Psoas muscle (tissue), 8 donors: ENCODE data around the gene CFD. TPM values are rescaled to one million over a fixed set of nuclear protein-coding genes. Genes with fewer than 3 reads are reported as not detected.
A peak's percentile ranks its signal among the peaks of the same experiment; 100 is the strongest.

Experiments
- ATAC-seq, 4 donors: fragments of 200-7000 bp; cut with Tn5 transposase; one replicate each; pipeline ENCODE4 v1.9.1; 2020; ENCODE audit warnings: moderate library complexity in 3 of 4, mild to moderate bottlenecking in 2 of 4
- DNase-seq, 2 donors: peaks; one replicate each; pipeline ENCODE4 v3.0.0-alpha.2; 2020
- H3K27ac ChIP-seq: fragments of 200-600 bp; one replicate; pipeline ENCODE4 v1.8.0; 2022
- H3K27me3 ChIP-seq, 3 donors: fragments of 200-600 bp in 1 of 3; one replicate each; pipeline versions ENCODE4 v1.6.1 to v1.8.0; 2013 to 2022; ENCODE audit warnings: low read length in 2 of 3, mild to moderate bottlenecking in 2 of 3, moderate library complexity in 1 of 3; ENCODE audit not compliant: insufficient read depth in 3 of 3
- H3K36me3 ChIP-seq, 2 donors: fragments of 200-600 bp in 1 of 2; one replicate each; pipeline versions ENCODE4 v1.6.1 to v1.8.0; 2013 to 2022; ENCODE audit warnings: low read depth in 1 of 2, mild to moderate bottlenecking in 1 of 2, moderate library complexity in 1 of 2; ENCODE audit not compliant: insufficient read depth in 1 of 2
- H3K4me1 ChIP-seq: fragments of 200-600 bp; one replicate; pipeline ENCODE4 v1.8.0; 2022
- H3K4me3 ChIP-seq: fragments of 200-600 bp; one replicate; pipeline ENCODE4 v1.8.0; 2022; ENCODE audit warnings: mild to moderate bottlenecking
- H3K9me3 ChIP-seq: fragments of 200-600 bp; one replicate; pipeline ENCODE4 v1.8.0; 2022
- WGBS, 3 donors: extraction: QIAGEN DNeasy Blood & Tissue Kit; methylation state at CpG; one replicate each; pipeline versions ENCODE4 v1.1.6 to v1.1.7; 2013; 5-methylcytosine and 5-hydroxymethylcytosine counted together
- intact Hi-C, 2 donors: fragments of 100-400 bp; cut with DNase I; formaldehyde crosslinking; loops; one replicate each; pipeline versions ENCODE4 v1.11.0 to v1.14.2; 2022
- polyA plus RNA-seq, 3 donors: library from polyadenylated mRNA; stranded (reverse); fragments of 200-250 nt; gene quantifications; one replicate each; pipeline ENCODE4 v1.2.3, GENCODE V29; 2013
- total RNA-seq, 4 donors: library from RNA; stranded (reverse); fragmentation: NEBNext Ultra II Directional in 2 of 4; extraction: Animal tissue kit (Norgen Biotek cat#: 25700) in 2 of 4; gene quantifications; one replicate each; pipeline versions ENCODE4 v1.2.1 to v1.2.4, GENCODE V29; 2021 to 2023
- TF ChIP-seq, protein P1 (sequence below): fragments of 200-600 bp; IDR thresholded peaks from one replicate; pipeline ENCODE4 v1.8.0; 2022; ENCODE audit warnings: antibody characterized with exemption
- donor health status: healthy with polysubstance abuse.
- donor health status: DM: no; HTN: no; CAD: no; lungs with moderate emphysema.
- donor health status: Bipolar disorder and iron deficiency.
- donor health status: healthy.
- donor health status: DM: yes; HTN: yes; CAD: no.
- donor health status: DM: no; HTN: no; CAD: no.
- donor health status: DM: no; HTN: no; CAD: no.
- donor health status: DM: yes; HTN: yes; CAD: no.

The CFD gene
- total and polyA plus RNA-seq, 7 donors = 56.8 to 142 (median 79.9) TPM

DNA sequence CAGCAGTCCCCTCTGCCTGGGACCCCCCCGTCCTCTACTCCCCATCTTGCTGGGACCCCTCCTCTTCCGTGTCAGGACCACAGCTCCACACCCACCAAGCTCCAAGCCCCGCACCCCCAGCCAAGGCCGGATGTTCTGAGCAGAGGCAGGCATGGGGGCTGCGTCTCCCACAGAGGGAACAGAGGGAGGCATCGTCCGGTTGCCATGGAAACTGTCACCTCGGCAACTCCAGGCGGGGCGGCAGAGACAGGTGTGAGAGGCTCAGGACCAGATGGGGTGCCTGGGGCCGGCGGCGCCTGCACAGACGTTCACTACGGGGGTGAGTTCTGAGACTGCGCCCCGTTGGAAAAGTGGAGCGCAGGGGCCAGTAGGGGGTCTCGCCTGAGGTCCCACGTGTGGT is 39.2 kb downstream of the CFD start:
- TF ChIP-seq, protein P1, sequence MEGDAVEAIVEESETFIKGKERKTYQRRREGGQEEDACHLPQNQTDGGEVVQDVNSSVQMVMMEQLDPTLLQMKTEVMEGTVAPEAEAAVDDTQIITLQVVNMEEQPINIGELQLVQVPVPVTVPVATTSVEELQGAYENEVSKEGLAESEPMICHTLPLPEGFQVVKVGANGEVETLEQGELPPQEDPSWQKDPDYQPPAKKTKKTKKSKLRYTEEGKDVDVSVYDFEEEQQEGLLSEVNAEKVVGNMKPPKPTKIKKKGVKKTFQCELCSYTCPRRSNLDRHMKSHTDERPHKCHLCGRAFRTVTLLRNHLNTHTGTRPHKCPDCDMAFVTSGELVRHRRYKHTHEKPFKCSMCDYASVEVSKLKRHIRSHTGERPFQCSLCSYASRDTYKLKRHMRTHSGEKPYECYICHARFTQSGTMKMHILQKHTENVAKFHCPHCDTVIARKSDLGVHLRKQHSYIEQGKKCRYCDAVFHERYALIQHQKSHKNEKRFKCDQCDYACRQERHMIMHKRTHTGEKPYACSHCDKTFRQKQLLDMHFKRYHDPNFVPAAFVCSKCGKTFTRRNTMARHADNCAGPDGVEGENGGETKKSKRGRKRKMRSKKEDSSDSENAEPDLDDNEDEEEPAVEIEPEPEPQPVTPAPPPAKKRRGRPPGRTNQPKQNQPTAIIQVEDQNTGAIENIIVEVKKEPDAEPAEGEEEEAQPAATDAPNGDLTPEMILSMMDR = no peak
- no peak overlapping the region for H3K4me3 ChIP-seq
- no peaks in the 10 kb centered on the region for H3K9me3 ChIP-seq
- no peaks in the 10 kb centered on the region for H3K27me3 ChIP-seq
- WGBS, 3 donors = 77 to 87% (median 78%) methylated on average over 20 of the region's 20 CpGs
- no peaks in the 10 kb centered on the region for H3K4me1 ChIP-seq
- DNase-seq (peak in 1 of 2 donors; percentile 52), ATAC-seq (no peak)
- H3K27ac ChIP-seq = no peak overlapping the region
- intact Hi-C loops = no loop called here
- H3K36me3 ChIP-seq = peaks cover 0 to 24% of the 10 kb centered on the region in 2 donors

DNA sequence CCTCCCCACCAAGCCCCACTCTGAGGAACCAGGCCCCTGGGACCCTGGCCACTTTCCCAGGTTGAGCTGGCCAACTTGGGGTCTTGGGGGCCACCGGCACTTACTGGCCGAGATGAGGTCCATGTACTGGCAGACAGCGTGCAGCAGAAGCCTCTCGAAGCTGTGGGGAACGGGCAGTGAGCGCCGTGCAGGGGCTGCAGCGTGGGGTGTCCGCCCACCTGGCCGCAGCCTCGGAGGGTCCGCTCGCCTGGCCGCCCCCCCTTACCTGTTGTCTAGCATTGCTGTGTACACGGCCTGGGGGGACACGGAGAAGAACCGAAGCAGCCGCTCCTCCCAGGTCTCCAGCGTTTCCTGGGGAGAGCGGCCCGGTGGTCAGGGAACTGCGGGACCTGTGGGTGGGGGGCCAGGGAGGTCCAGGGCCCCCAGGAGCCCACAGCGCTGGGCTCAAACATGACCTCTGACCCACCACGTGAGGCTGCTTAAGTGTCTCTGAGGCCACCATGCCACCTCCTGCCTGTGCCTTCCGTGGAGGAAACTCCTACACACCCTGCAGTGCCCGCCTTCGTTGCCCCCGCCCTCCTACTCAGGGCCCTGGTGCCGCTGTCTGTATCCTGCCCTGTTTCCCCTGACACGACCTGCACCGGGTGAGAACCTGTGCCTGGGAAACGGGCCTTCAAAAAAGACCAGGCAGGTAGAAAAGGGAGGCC is 40.0 kb downstream of the CFD start:
- peaks cover 0 to 24% of the 10 kb centered on the region in 2 donors for H3K36me3 ChIP-seq
- intact Hi-C loops = no loop called here
- ATAC-seq (no peak), DNase-seq (peak; percentile 13 to 44)
- H3K4me1 ChIP-seq = no peaks in the 10 kb centered on the region
- TF ChIP-seq, protein P1 = no peak
- WGBS, 3 donors = 89 to 92% (median 91%) methylated on average over 31 to 32 of the region's 32 CpGs
- H3K4me3 ChIP-seq = no peak overlapping the region
- no peaks in the 10 kb centered on the region for H3K9me3 ChIP-seq
- no peak overlapping the region for H3K27ac ChIP-seq
- H3K27me3 ChIP-seq = no peaks in the 10 kb centered on the region

DNA sequence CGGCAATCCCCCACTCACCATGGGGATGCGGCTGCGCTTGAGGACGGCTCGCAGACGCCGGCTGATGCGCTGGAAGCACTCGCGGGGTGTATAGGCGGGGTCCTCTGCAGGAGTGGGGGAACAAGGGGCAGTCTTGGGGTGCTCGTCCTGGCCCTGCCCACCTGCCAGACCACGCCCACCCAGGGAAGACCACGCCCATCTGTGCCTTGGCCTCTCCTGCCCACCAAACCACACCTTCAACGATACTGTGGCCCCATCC is 40.5 kb downstream of the CFD start:
- Histone ChIP-seq H3K36me3 (peaks cover 0 to 24% of the 10 kb centered on the region in 2 donors), H3K4me3 (no peak overlapping the region), H3K27me3 (no peaks in the 10 kb centered on the region), H3K27ac (no peak overlapping the region), H3K9me3 (no peaks in the 10 kb centered on the region), H3K4me1 (no peaks in the 10 kb centered on the region)
- intact Hi-C loops = no loop called here
- ATAC-seq (peak in 1 of 4 donors; percentile 17), DNase-seq (peak in 1 of 2 donors; percentile 44)
- TF ChIP-seq, protein P1 = no peak
- WGBS, 3 donors = 92 to 94% (median 94%) methylated on average over 14 to 15 of the region's 15 CpGs

DNA sequence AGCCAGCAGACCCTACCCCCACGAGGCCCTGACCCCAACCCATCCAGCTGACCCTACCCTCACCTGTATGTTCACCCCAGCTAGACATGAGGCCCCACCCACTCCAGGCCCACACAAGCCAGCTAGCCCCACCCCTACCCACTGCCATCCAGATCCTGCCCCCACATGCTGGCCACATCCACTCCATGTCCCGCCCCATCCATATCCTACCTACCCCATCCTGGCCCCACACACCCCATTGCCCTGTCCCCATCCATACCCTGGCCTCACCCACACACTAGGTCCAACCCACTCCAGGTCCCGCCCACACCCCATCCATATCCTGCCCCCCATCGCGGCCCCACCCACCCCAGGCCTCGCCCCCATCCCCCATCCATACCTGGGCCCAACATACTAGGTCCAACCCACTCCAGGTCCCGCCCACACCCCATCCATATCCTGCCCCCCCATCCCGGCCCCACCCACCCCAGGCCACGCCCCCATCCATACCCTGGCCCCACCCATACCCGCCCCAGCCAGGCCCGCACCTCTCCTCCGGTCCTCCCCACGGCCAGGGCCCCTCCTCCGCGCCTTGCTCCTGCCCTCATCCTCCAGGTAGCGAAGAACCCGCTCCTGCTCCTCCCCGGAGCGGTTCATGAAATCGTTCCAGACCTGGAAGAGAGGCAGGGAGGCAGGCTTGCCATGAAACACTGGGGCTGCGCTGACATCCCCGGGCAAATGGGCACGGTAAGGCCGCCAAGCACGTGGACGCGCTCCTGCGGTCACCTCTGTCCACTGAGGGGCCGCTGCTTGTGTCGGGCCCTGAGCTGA is 41.0 kb downstream of the CFD start:
- WGBS, 3 donors = 86 to 88% (median 86%) methylated on average over 29 to 30 of the region's 30 CpGs
- peaks cover 0 to 24% of the 10 kb centered on the region in 2 donors for H3K36me3 ChIP-seq
- ATAC-seq = peak in 3 of 4 donors; percentile 29 to 61 (median 42)

More for the DNA sequence above, 41.0 kb downstream of the CFD start:
- no peak overlapping the region for H3K4me3 ChIP-seq
- no peak overlapping the region for H3K27ac ChIP-seq
- DNase-seq = peak; percentile 13 to 49
- no peaks in the 10 kb centered on the region for H3K27me3 ChIP-seq
- intact Hi-C loops = no loop called here
- H3K9me3 ChIP-seq = no peaks in the 10 kb centered on the region
- H3K4me1 ChIP-seq = no peaks in the 10 kb centered on the region
- TF ChIP-seq, protein P1 = no peak
